Measurements from ENCODE around the gene NTMT1.
A peak's percentile ranks its signal among the peaks of the same experiment; 100 is the strongest.
"Not testable (repeated sequence)": the region's sequence is repeated elsewhere in the genome, so short reads cannot be mapped to it uniquely, and the experiment has no call there.

NTMT1 gene

DNA sequence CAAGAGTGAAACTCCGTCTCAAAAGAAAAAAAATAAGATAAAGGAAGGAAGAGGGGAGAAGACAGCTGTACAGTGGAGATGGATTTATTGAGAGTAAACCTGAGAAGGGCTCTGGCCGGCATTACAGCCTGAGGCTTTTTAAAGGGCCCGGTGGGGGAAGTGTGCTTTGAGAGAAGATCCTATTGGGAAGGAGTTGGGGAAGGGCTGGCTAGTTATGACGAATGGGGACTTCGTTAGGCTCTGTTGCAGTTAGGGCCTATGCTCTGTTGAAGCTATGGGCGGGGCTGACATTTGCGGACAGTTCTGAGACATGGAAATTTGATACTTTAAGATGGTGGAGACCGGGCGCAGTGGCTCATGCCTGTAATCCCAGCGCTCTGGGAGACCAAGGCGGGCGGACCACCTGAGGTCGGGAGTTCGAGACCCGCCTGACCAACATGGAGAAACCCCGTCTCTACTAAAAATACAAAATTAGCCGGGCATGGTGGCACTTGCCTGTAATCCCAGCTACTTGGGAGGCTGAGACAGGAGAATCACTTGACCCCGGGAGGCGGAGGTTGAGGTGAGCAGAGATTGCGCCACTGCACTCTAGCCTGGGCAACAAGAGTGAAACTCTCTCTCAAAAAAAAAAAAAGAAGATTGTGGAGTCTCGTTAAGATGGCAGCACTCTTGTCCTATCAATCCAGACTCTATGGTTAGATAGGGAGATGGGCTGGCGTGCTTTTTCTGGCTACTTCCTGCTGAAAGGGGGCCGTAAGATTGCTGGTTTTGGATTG lies 38.3 kb upstream of the NTMT1 start:
- Mint-ChIP-seq H3K9me3 (no peaks in the 10 kb centered on the region), H3K4me1 (peaks cover 50% of the 10 kb centered on the region)

DNA sequence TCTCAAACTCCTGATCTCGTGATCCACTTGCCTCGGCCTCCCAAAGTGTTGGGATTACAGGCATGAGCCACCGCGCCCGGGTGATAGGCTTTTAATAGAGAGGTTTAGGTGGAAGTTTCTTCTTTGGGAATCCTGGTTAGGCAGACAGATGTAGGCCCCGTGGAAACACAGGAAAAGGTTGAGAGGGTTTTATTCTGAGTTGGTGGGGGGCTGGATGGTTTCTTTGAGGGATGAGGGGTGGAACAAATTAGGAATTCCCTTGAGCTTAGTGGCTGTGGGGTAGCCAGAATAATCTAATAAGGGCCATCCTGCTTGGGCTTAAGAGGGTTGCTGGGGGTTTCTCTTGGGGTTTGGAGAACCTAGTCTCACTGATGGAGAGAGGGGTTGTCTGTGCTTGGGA lies 35.5 kb upstream of the NTMT1 start:
- H3K4me1 Mint-ChIP-seq, result peaks cover 68% of the 10 kb centered on the region
- peak overlapping the region; percentile 31 to 47 (median 47) for H3K27ac Mint-ChIP-seq
- TF ChIP-seq, protein P1, sequence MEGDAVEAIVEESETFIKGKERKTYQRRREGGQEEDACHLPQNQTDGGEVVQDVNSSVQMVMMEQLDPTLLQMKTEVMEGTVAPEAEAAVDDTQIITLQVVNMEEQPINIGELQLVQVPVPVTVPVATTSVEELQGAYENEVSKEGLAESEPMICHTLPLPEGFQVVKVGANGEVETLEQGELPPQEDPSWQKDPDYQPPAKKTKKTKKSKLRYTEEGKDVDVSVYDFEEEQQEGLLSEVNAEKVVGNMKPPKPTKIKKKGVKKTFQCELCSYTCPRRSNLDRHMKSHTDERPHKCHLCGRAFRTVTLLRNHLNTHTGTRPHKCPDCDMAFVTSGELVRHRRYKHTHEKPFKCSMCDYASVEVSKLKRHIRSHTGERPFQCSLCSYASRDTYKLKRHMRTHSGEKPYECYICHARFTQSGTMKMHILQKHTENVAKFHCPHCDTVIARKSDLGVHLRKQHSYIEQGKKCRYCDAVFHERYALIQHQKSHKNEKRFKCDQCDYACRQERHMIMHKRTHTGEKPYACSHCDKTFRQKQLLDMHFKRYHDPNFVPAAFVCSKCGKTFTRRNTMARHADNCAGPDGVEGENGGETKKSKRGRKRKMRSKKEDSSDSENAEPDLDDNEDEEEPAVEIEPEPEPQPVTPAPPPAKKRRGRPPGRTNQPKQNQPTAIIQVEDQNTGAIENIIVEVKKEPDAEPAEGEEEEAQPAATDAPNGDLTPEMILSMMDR (IDR thresholded peaks at IDR 0.05; ENCODE audit: unreplicated experiment in 3 of 3), result no peak
- H3K36me3 Mint-ChIP-seq (ENCODE audit: low read depth), result no peaks in the 10 kb centered on the region
- no peaks in the 10 kb centered on the region for H3K27me3 Mint-ChIP-seq (ENCODE audit: low read depth)
- no peaks in the 10 kb centered on the region for H3K9me3 Mint-ChIP-seq
- peak overlapping the region in 1 of 3 experiments; percentile 14 for H3K4me3 Mint-ChIP-seq

More for the DNA sequence above, 38.3 kb upstream of the NTMT1 start:
- TF ChIP-seq, protein P1 (IDR thresholded peaks at IDR 0.05; ENCODE audit: unreplicated experiment in 3 of 3), result no peak
- Mint-ChIP-seq H3K27me3 (ENCODE audit: low read depth) (no peaks in the 10 kb centered on the region), H3K36me3 (ENCODE audit: low read depth) (no peaks in the 10 kb centered on the region), H3K27ac (peak overlapping the region; percentile 83 to 94 (median 93)), H3K4me3 (peak overlapping the region in 2 of 3 experiments; percentile 3 to 4)

DNA sequence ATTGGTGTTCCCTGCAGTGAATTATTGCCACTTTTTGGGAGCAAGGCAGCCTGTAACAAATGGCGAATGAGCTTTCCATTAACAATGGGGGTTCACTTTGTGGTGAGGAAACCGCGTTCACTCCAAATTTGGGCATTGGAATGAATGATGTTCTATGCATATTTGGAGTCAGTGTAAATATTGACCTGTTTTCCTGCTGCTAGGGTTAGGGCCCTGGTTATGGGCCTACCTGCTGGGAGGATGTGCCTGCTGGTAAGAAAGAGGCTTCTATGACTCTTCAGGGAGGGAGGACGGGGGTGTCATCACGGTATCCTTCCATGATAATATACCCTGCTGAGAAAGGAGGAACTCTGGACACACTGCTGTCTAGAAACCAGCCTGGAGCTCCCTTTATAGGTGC lies 34.0 kb upstream of the NTMT1 start:
- H3K36me3 Mint-ChIP-seq (ENCODE audit: low read depth), result no peaks in the 10 kb centered on the region
- no peaks in the 10 kb centered on the region for H3K27me3 Mint-ChIP-seq (ENCODE audit: low read depth)
- peak overlapping the region; percentile 26 to 41 (median 37) for H3K27ac Mint-ChIP-seq
- peaks cover 74% of the 10 kb centered on the region for H3K4me1 Mint-ChIP-seq
- H3K4me3 Mint-ChIP-seq, result no peak overlapping the region
- TF ChIP-seq, protein P1 (IDR thresholded peaks at IDR 0.05; ENCODE audit: unreplicated experiment in 3 of 3), result no peak
- no peaks in the 10 kb centered on the region for H3K9me3 Mint-ChIP-seq

DNA sequence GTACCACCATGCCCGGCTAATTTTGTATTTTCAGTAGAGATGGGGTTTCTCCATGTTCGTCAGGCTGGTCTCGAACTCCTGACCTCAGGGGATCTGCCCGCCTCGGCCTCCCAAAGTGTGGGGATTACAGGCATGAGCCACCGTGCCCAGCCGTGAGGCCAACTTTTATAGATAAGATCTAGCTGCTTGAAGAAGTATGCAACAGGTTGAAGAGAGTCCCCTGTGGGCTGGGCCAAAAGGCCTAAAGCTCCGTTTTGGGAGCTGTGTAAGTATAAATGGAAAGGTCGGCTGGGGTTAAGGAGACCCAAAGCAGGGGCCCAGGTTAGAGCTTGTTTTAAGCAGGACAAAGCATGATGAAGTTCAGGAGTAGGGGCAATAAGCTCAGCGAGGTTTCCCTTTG lies 33.2 kb upstream of the NTMT1 start:
- not testable (repeated sequence) for H3K9me3 Mint-ChIP-seq; H3K27me3 Mint-ChIP-seq (ENCODE audit: low read depth); H3K4me3 Mint-ChIP-seq; H3K36me3 Mint-ChIP-seq (ENCODE audit: low read depth)
- Mint-ChIP-seq H3K27ac (peak overlapping the region; percentile 53 to 84 (median 80)), H3K4me1 (peaks cover 67% of the 10 kb centered on the region)

DNA sequence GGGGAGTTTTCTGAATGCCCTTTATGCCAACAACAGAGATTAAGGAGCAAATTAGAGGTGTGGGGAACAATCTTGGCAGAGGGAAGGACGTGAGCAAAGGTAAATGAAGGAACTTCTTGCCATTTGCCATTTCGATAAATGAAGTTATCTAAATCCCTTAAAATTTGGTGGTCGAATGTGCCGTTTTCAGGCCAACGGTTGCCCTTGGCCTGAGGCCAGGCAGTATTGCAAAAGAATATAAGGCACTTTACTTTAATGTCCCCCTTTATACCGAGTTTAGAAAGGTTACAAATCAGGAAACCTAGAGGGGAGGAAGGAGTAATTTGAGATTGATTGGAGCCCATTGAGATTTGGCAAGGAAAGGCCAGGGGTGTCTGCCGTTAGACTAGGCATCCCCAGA lies 31.3 kb upstream of the NTMT1 start:
- no peak overlapping the region for H3K4me3 Mint-ChIP-seq
- no peaks in the 10 kb centered on the region for H3K36me3 Mint-ChIP-seq (ENCODE audit: low read depth)
- H3K9me3 Mint-ChIP-seq, result no peaks in the 10 kb centered on the region
- H3K27me3 Mint-ChIP-seq (ENCODE audit: low read depth), result no peaks in the 10 kb centered on the region
- TF ChIP-seq, protein P1 (IDR thresholded peaks at IDR 0.05; ENCODE audit: unreplicated experiment in 3 of 3), result no peak
- H3K27ac Mint-ChIP-seq, result peak overlapping the region; percentile 45 to 87 (median 84)
- peaks cover 67% of the 10 kb centered on the region for H3K4me1 Mint-ChIP-seq

DNA sequence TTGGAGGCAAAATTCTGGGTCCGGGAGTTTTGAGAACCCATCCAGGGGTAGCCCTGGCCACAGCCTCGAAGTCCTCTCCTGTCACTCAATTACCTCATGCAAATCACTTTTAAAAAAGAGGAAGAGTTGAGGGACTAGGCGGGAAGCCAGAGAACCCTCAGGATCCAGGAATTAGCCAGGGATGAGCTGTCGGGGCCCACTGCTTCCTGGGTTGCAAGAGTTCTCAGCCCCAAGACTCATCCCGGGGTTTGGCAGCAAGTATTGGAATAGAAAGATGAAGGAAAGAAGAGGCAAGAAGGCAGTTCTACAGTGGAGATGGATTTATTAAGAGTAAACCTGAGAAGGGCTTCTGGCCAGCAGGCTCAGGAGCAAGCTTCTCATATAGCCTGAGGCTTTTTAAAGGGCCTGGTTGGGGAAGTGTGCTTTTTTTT lies 30.6 kb upstream of the NTMT1 start:
- peaks cover 63% of the 10 kb centered on the region for H3K4me1 Mint-ChIP-seq
- no peaks in the 10 kb centered on the region for H3K36me3 Mint-ChIP-seq (ENCODE audit: low read depth)
- H3K4me3 Mint-ChIP-seq, result peak overlapping the region; percentile 1 to 59 (median 49)
- H3K9me3 Mint-ChIP-seq, result no peaks in the 10 kb centered on the region
- TF ChIP-seq, protein P1 (IDR thresholded peaks at IDR 0.05; ENCODE audit: unreplicated experiment in 3 of 3), result no peak
- no peaks in the 10 kb centered on the region for H3K27me3 Mint-ChIP-seq (ENCODE audit: low read depth)
- H3K27ac Mint-ChIP-seq, result peak overlapping the region; percentile 68 to 87 (median 84)
